PFSK-1 (cell line): ENCODE data around the gene FAM13A.

ENCODE experiments used
- FOXP2 ChIP-seq: optimal IDR thresholded peaks from 2 replicates; pipeline ENCODE3; 2011; ENCODE audit warnings: borderline replicate concordance, control low read depth, inconsistent platforms; ENCODE audit not compliant: insufficient read depth; ENCODE audit errors: extremely low read length, extremely low read depth
- POLR2AphosphoS5 ChIP-seq: IDR thresholded peaks from 2 replicates; pipeline ENCODE4 v1.6.1; 2012; ENCODE audit warnings: low read depth, mild to moderate bottlenecking, control low read depth, low read length, moderate library complexity
- SIN3A ChIP-seq: IDR thresholded peaks from 2 replicates; pipeline ENCODE4 v1.6.1; 2012; ENCODE audit warnings: mild to moderate bottlenecking, low read length, moderate library complexity, borderline replicate concordance; ENCODE audit not compliant: insufficient read depth
- TAF1 ChIP-seq: IDR thresholded peaks from 2 replicates; pipeline ENCODE4 v1.6.1; 2012; ENCODE audit warnings: low read length, control low read depth, borderline replicate concordance; ENCODE audit not compliant: insufficient read depth
- TF ChIP-seq, protein P1 (sequence below), 2 experiments: IDR thresholded peaks; 2 replicates each; pipeline versions ENCODE4 v1.6.1 to v1.8.0; 2011 to 2012; ENCODE audit warnings: low read depth in 2 of 2, low read length in 2 of 2, control low read depth in 1 of 2, inconsistent platforms in 1 of 2, mild to moderate bottlenecking in 1 of 2, moderate library complexity in 1 of 2; ENCODE audit not compliant: insufficient read depth in 1 of 2

FAM13A gene

DNA sequence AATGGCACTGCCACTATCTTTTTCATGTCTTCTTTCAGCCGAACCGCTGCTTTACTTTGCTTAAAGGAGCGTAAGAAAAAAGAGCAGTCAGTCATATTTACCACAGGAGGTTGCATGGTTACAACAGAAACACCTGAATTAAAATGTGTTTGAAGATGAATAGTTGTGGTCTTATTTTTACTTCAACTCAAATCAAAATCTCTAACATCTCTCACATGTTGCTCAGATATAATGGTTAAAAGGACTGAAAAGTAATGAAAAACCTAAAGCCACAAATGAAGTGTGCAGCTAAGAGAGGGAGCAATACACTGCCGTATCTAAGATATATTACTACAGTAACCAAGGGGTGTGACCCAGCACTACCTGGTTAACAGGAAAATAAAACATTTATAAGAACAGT, 27.4 kb downstream of the FAM13A start:
- TF ChIP-seq, protein P1, sequence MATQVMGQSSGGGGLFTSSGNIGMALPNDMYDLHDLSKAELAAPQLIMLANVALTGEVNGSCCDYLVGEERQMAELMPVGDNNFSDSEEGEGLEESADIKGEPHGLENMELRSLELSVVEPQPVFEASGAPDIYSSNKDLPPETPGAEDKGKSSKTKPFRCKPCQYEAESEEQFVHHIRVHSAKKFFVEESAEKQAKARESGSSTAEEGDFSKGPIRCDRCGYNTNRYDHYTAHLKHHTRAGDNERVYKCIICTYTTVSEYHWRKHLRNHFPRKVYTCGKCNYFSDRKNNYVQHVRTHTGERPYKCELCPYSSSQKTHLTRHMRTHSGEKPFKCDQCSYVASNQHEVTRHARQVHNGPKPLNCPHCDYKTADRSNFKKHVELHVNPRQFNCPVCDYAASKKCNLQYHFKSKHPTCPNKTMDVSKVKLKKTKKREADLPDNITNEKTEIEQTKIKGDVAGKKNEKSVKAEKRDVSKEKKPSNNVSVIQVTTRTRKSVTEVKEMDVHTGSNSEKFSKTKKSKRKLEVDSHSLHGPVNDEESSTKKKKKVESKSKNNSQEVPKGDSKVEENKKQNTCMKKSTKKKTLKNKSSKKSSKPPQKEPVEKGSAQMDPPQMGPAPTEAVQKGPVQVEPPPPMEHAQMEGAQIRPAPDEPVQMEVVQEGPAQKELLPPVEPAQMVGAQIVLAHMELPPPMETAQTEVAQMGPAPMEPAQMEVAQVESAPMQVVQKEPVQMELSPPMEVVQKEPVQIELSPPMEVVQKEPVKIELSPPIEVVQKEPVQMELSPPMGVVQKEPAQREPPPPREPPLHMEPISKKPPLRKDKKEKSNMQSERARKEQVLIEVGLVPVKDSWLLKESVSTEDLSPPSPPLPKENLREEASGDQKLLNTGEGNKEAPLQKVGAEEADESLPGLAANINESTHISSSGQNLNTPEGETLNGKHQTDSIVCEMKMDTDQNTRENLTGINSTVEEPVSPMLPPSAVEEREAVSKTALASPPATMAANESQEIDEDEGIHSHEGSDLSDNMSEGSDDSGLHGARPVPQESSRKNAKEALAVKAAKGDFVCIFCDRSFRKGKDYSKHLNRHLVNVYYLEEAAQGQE (IDR thresholded peaks at IDR 0.05; ENCODE audit: insufficient read depth in 1 of 2, low read depth in 2 of 2, low read length in 2 of 2): no peak
- TF ChIP-seq FOXP2 (no peak), SIN3A (no peak), TAF1 (no peak), POLR2AphosphoS5 (no peak)

DNA sequence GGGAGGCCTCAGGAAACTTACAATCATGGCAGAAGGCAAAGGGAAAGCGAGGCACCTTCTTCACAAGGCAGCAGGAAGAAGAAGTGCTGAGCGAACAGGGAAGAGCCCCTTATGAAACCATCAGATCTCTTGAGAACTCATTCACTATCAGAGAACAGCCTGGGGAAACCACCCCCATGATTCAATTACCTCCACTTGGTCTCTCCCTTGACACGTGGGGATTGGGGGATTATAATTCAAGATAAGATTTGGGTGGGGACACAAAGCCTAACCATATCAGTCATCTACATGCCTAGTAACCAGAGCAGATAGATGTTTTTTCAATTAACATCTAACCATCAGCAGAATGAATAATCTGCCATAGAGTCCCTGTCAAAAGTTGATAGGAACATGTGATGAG, 30.4 kb downstream of the FAM13A start:
- TF ChIP-seq FOXP2 (no peak), POLR2AphosphoS5 (no peak), SIN3A (no peak), TAF1 (no peak)
- TF ChIP-seq, protein P1 (IDR thresholded peaks at IDR 0.05; ENCODE audit: insufficient read depth in 1 of 2, low read depth in 2 of 2, low read length in 2 of 2): no peak

GRCh38 chr4:89024051-89024675, 32.8 kb downstream of the FAM13A start:
- TF ChIP-seq FOXP2 (no peak), SIN3A (no peak), TAF1 (no peak), POLR2AphosphoS5 (no peak)
- TF ChIP-seq, protein P1 (IDR thresholded peaks at IDR 0.05; ENCODE audit: insufficient read depth in 1 of 2, low read depth in 2 of 2, low read length in 2 of 2): no peak

- no peak for TF ChIP-seq POLR2AphosphoS5
- no peak for TF ChIP-seq SIN3A
- no peak for TF ChIP-seq TAF1
- TF ChIP-seq, protein P1 (IDR thresholded peaks at IDR 0.05; ENCODE audit: insufficient read depth in 1 of 2, low read depth in 2 of 2, low read length in 2 of 2): no peak
- no peak for TF ChIP-seq FOXP2
Observed at GRCh38 chr4:89023140-89023539, 33.8 kb downstream of the FAM13A start.
